Gastrocnemius medialis (tissue), 4 donors: Measurements from ENCODE around the gene C9orf43.

ENCODE experiments used
- POLR2A ChIP-seq, 2 donors: fragments of 450-650 bp; IDR thresholded peaks; one replicate each; pipeline ENCODE4 v1.6.1; 2017; ENCODE audit warnings: antibody characterized with exemption in 2 of 2, mild to moderate bottlenecking in 2 of 2, moderate library complexity in 2 of 2
- TF ChIP-seq, protein P1 (sequence below), 5 experiments: fragments of 450-650 bp in 3 of 5; fragments of 200-600 bp in 2 of 5; sonication (generic) in 2 of 5; IDR thresholded peaks in 4 of 5; conservative IDR thresholded peaks in 1 of 5; 1 replicate in 4 of 5; 2 replicates in 1 of 5; pipeline ENCODE4 v1.5.1; 2016 to 2019; ENCODE audit warnings: antibody characterized with exemption in 5 of 5, mild to moderate bottlenecking in 3 of 5, moderate library complexity in 3 of 5

DNA sequence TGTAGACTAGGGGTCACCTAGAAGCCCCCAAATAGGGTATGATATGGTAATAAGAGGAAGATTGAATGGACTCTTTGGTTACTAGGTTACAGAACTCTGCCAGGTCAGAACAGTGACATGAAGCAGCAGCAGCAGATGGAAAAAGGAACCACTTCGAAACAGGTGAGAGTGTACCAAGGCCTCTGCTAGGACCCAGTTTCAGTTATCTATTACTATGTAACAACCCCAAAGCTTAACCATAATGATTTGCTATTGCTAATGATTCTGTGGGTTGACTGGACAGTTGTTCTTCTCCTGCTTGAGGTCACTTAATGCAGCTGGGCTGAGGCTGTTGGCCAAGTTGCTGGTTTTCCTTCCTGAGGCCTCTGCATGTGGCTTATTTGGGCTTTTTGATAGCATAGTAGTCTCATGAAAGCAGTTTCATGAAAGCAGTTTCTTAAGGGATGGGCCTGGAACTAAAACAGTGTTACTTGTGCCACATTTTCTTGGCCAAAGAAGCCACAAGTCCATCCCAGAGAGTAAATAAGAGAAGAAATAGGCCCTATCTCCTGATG is 17.6 kb downstream of the C9orf43 start:
- no peak for TF ChIP-seq POLR2A (IDR thresholded peaks at IDR 0.05)
- TF ChIP-seq, protein P1, sequence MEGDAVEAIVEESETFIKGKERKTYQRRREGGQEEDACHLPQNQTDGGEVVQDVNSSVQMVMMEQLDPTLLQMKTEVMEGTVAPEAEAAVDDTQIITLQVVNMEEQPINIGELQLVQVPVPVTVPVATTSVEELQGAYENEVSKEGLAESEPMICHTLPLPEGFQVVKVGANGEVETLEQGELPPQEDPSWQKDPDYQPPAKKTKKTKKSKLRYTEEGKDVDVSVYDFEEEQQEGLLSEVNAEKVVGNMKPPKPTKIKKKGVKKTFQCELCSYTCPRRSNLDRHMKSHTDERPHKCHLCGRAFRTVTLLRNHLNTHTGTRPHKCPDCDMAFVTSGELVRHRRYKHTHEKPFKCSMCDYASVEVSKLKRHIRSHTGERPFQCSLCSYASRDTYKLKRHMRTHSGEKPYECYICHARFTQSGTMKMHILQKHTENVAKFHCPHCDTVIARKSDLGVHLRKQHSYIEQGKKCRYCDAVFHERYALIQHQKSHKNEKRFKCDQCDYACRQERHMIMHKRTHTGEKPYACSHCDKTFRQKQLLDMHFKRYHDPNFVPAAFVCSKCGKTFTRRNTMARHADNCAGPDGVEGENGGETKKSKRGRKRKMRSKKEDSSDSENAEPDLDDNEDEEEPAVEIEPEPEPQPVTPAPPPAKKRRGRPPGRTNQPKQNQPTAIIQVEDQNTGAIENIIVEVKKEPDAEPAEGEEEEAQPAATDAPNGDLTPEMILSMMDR (IDR thresholded peaks at IDR 0.05 in 4 of 5, conservative IDR thresholded peaks at IDR 0.05 in 1 of 5): no peak
